Fibroblast of lung (primary cell): ENCODE data around the gene GMNN.

Source experiments
- EZH2 ChIP-seq: IDR thresholded peaks from 2 replicates; pipeline ENCODE4 v1.5.1; 2012; ENCODE audit warnings: low read length, control low read depth, mild to moderate bottlenecking; ENCODE audit errors: missing control alignments
- TF ChIP-seq, protein P1 (sequence below), 2 donors: IDR thresholded peaks in 1 of 2; conservative IDR thresholded peaks in 1 of 2; 1 replicate in 1 of 2; 2 replicates in 1 of 2; pipeline ENCODE4 v1.5.1; 2011 to 2012; ENCODE audit warnings: low read length in 2 of 2, control low read depth in 1 of 2, inconsistent platforms in 1 of 2, low read depth in 1 of 2, mild to moderate bottlenecking in 1 of 2

DNA sequence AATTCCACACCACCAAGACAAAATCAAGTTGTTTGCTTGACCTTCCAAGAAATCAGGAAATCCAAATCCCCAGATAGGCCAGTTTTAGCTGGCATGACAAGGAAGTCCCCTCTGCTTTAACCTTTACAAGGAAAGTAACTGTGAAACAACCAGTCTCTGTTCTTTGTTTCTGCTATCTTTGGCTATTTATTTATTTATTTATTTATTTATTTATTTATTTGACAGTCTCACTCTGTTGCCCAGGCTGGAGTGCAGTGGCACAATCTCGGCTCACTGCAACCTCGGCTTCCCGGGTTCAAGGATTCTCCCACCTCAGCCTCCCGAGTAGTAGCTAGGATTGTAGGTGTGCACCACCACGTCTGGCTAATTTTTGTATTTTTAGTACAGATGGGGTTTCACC is 14.5 kb upstream of the GMNN start:
- no peak for TF ChIP-seq EZH2
- TF ChIP-seq, protein P1, sequence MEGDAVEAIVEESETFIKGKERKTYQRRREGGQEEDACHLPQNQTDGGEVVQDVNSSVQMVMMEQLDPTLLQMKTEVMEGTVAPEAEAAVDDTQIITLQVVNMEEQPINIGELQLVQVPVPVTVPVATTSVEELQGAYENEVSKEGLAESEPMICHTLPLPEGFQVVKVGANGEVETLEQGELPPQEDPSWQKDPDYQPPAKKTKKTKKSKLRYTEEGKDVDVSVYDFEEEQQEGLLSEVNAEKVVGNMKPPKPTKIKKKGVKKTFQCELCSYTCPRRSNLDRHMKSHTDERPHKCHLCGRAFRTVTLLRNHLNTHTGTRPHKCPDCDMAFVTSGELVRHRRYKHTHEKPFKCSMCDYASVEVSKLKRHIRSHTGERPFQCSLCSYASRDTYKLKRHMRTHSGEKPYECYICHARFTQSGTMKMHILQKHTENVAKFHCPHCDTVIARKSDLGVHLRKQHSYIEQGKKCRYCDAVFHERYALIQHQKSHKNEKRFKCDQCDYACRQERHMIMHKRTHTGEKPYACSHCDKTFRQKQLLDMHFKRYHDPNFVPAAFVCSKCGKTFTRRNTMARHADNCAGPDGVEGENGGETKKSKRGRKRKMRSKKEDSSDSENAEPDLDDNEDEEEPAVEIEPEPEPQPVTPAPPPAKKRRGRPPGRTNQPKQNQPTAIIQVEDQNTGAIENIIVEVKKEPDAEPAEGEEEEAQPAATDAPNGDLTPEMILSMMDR (conservative IDR thresholded peaks at IDR 0.05 in 1 of 2, IDR thresholded peaks at IDR 0.05 in 1 of 2; ENCODE audit: low read depth in 1 of 2, low read length in 2 of 2) = no peak
